DMS79 (cell line): Measurements from ENCODE around the gene SOX13.

Source experiments
- DNase-seq: peaks from one replicate; lab custom pipeline; 2025; lab: John Stamatoyannopoulos, UW

The SOX13 gene

GRCh38 chr1:204154568-204155255 is 81.8 kb downstream of the SOX13 start:
- no peak for DNase-seq

GRCh38 chr1:204155881-204156280 is 83.0 kb downstream of the SOX13 start:
- no peak for DNase-seq

GRCh38 chr1:204157962-204158361 is 85.0 kb downstream of the SOX13 start:
- no peak for DNase-seq

- no peak for DNase-seq
These were observed 88.9 kb downstream of the SOX13 start for GRCh38 chr1:204161609-204162493.

GRCh38 chr1:204162494-204163074 is 89.7 kb downstream of the SOX13 start:
- DNase-seq = peak; percentile 66

GRCh38 chr1:204166219-204166618 is 93.3 kb downstream of the SOX13 start, which contains the start of gene REN:
REN (minus strand) TSS chr1:204166337; CDS start chr1:204166293, 44 bp downstream.
- DNase-seq = no peak

- no peak for DNase-seq
These were observed 94.8 kb downstream of the SOX13 start for GRCh38 chr1:204167730-204168129.

- no peak for DNase-seq
These were observed 96.9 kb downstream of the SOX13 start for GRCh38 chr1:204169858-204170257.

- DNase-seq = no peak
These were observed 97.7 kb downstream of the SOX13 start for GRCh38 chr1:204170494-204171155.

GRCh38 chr1:204171751-204172178 is 98.8 kb downstream of the SOX13 start:
- no peak for DNase-seq

GRCh38 chr1:204172404-204173029 is 99.6 kb downstream of the SOX13 start:
- DNase-seq = no peak

- DNase-seq = no peak
These were observed 102.0 kb downstream of the SOX13 start for GRCh38 chr1:204174958-204175357.

GRCh38 chr1:204176049-204176448 is 103.1 kb downstream of the SOX13 start:
- DNase-seq = no peak

GRCh38 chr1:204177133-204177532 is 104.2 kb downstream of the SOX13 start:
- no peak for DNase-seq
